HG02588 (cell line): ENCODE measurements around the gene PCYOX1L.

Experiments
- ATAC-seq: cut with Tn5 transposase; IDR thresholded peaks from one replicate; pipeline ENCODE4 v1.9.1; 2021; ENCODE audit warnings: mild to moderate bottlenecking, moderate library complexity; ENCODE audit not compliant: unreplicated experiment

PCYOX1L gene

DNA sequence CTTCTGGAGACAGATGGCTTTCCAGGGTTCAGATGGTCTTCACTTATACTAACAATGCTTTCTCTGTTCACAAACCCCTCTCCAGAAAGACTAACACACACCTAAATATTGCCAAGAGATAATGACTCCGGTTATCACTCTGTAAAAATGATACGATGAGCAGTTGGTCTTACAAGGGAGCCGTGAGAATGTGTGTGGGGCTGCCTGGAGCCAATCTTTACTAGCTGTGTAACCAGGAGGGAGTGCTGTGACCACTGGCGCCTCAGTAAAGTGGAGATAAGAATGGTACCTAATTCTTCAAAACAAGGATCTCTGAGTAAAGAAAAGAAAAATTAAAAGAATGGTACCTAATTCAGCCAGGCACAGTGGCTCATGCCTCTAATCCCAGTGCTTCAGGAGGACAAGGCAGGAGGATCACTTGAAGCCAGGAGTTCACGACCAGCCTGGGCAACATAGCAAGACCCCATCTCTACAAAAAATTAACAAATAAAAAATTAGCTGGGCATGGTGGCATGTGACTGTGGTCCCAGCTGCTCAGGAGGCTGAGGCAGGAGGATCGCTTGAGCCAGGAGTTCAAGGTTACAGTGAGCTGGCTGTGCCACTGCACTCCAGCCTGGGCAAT, 61.2 kb downstream of the PCYOX1L start:
- ATAC-seq, result no peak
